ENCODE measurements around the gene ESRP2. TPM values are rescaled to one million over a fixed set of nuclear protein-coding genes. Genes with fewer than 3 reads are reported as not detected.

ESRP2 gene
- total RNA-seq, 2 experiments from 2014 or later = 0.86 TPM; not detected in 1

- H3K27ac Mint-ChIP-seq = peak overlapping the region; percentile 62
- peaks cover 34% of the 10 kb centered on the region for H3K4me1 Mint-ChIP-seq
- peaks cover 10% of the 10 kb centered on the region for H3K36me3 Mint-ChIP-seq
- POLR2A ChIA-PET = no interaction called here
- no peaks in the 10 kb centered on the region for H3K9me3 Mint-ChIP-seq
- no peak for ATAC-seq (ENCODE audit: low read depth)
- no peaks in the 10 kb centered on the region for H3K27me3 Mint-ChIP-seq
- H3K4me3 Mint-ChIP-seq = no peak overlapping the region
- DNase-seq = peak; percentile 30
Measured at GRCh38 chr16:68231384-68232136, 4.4 kb downstream of the ESRP2 start.

GRCh38 chr16:68230956-68231355, 5.0 kb downstream of the ESRP2 start:
- Mint-ChIP-seq H3K9me3 (no peaks in the 10 kb centered on the region), H3K27me3 (no peaks in the 10 kb centered on the region), H3K27ac (peak overlapping the region; percentile 17), H3K36me3 (peaks cover 10% of the 10 kb centered on the region), H3K4me1 (peaks cover 35% of the 10 kb centered on the region), H3K4me3 (no peak overlapping the region)
- POLR2A ChIA-PET = no interaction called here
- ATAC-seq (ENCODE audit: low read depth) = no peak
- no peak for DNase-seq

GRCh38 chr16:68230176-68230571, 5.8 kb downstream of the ESRP2 start:
- Mint-ChIP-seq H3K36me3 (peaks cover 10% of the 10 kb centered on the region), H3K27ac (no peak overlapping the region), H3K4me3 (no peak overlapping the region), H3K9me3 (no peaks in the 10 kb centered on the region), H3K4me1 (peaks cover 41% of the 10 kb centered on the region), H3K27me3 (no peaks in the 10 kb centered on the region)
- POLR2A ChIA-PET = interaction anchor here (0.9 kb wide), 1 partner anchor 145 kb away, joined by 3 read pairs; the partner anchor contains the start of gene NFATC3
- ATAC-seq (ENCODE audit: low read depth) (no peak), DNase-seq (peak; percentile 24)

GRCh38 chr16:68229431-68230175, 6.3 kb downstream of the ESRP2 start:
- Mint-ChIP-seq H3K4me1 (peaks cover 39% of the 10 kb centered on the region), H3K27me3 (no peaks in the 10 kb centered on the region), H3K4me3 (no peak overlapping the region), H3K27ac (peak overlapping the region; percentile 7), H3K36me3 (peaks cover 10% of the 10 kb centered on the region), H3K9me3 (no peaks in the 10 kb centered on the region)
- POLR2A ChIA-PET = interaction anchor here (0.9 kb wide), 1 partner anchor 144 kb away, joined by 3 read pairs; the partner anchor contains the start of gene NFATC3
- ATAC-seq (ENCODE audit: low read depth) (no peak), DNase-seq (peak; percentile 51)

- Mint-ChIP-seq H3K27ac (no peak overlapping the region), H3K27me3 (no peaks in the 10 kb centered on the region), H3K9me3 (no peaks in the 10 kb centered on the region), H3K4me3 (no peak overlapping the region), H3K36me3 (peaks cover 10% of the 10 kb centered on the region), H3K4me1 (peaks cover 39% of the 10 kb centered on the region)
- no peak for ATAC-seq (ENCODE audit: low read depth)
- POLR2A ChIA-PET = interaction anchor here (1.2 to 1.5 kb wide), 3 partner anchors 143 to 292 kb away, joined by 4 to 7 read pairs (median 5); partner anchors contain the start of genes NFATC3 and PSMB10
- DNase-seq = peak; percentile 14
Measured at GRCh38 chr16:68228652-68229051, 7.3 kb downstream of the ESRP2 start.

- Mint-ChIP-seq H3K4me1 (peaks cover 36% of the 10 kb centered on the region), H3K27ac (peak overlapping the region; percentile 69)
Measured at GRCh38 chr16:68227850-68228553, 7.9 kb downstream of the ESRP2 start.

GRCh38 chr16:68227183-68227793, 8.6 kb downstream of the ESRP2 start:
- ATAC-seq (ENCODE audit: low read depth) = peak; percentile 86
- Mint-ChIP-seq H3K36me3 (peaks cover 10% of the 10 kb centered on the region), H3K27ac (peak overlapping the region; percentile 69), H3K4me1 (peaks cover 34% of the 10 kb centered on the region), H3K4me3 (peak overlapping the region; percentile 43), H3K27me3 (no peaks in the 10 kb centered on the region), H3K9me3 (no peaks in the 10 kb centered on the region)
- peak; percentile 39 for DNase-seq
- POLR2A ChIA-PET = interaction anchor here (0.7 to 1.5 kb wide), 7 partner anchors 9 to 290 kb away, joined by 3 to 7 read pairs (median 3); partner anchors contain the start of genes NFATC3 and PSMB10

More at GRCh38 chr16:68227850-68228553, 7.9 kb downstream of the ESRP2 start:
- ATAC-seq (ENCODE audit: low read depth) = no peak
- Mint-ChIP-seq H3K4me3 (peak overlapping the region; percentile 43), H3K36me3 (peaks cover 10% of the 10 kb centered on the region), H3K27me3 (no peaks in the 10 kb centered on the region), H3K9me3 (no peaks in the 10 kb centered on the region)
- POLR2A ChIA-PET = interaction anchor here (0.6 to 1.5 kb wide), 5 partner anchors 9 to 291 kb away, joined by 3 to 7 read pairs (median 4); partner anchors contain the start of genes NFATC3 and PSMB10
- peak; percentile 22 for DNase-seq

GRCh38 chr16:68226116-68226515, 9.8 kb downstream of the ESRP2 start:
- ATAC-seq (ENCODE audit: low read depth) (no peak), DNase-seq (no peak)
- Mint-ChIP-seq H3K4me3 (no peak overlapping the region), H3K9me3 (no peaks in the 10 kb centered on the region), H3K27me3 (no peaks in the 10 kb centered on the region), H3K4me1 (peaks cover 34% of the 10 kb centered on the region), H3K36me3 (peaks cover 14% of the 10 kb centered on the region), H3K27ac (peak overlapping the region; percentile 27)
- POLR2A ChIA-PET = interaction anchor here (0.6 to 1.5 kb wide), 2 partner anchors 15 to 147 kb away, joined by 5 read pairs; no protein-coding TSS in a partner anchor

- DNase-seq (no peak), ATAC-seq (ENCODE audit: low read depth) (no peak)
- POLR2A ChIA-PET = interaction anchor here (1.0 kb wide), 1 partner anchor 11 kb away, joined by 3 read pairs; no protein-coding TSS in a partner anchor
- Mint-ChIP-seq H3K9me3 (no peaks in the 10 kb centered on the region), H3K27ac (no peak overlapping the region), H3K4me3 (no peak overlapping the region), H3K36me3 (peaks cover 12% of the 10 kb centered on the region), H3K27me3 (no peaks in the 10 kb centered on the region), H3K4me1 (peaks cover 27% of the 10 kb centered on the region)
Measured at GRCh38 chr16:68223072-68223471, 12.9 kb downstream of the ESRP2 start.

- Mint-ChIP-seq H3K4me1 (peaks cover 8% of the 10 kb centered on the region), H3K4me3 (no peak overlapping the region), H3K27me3 (no peaks in the 10 kb centered on the region), H3K36me3 (peaks cover 15% of the 10 kb centered on the region), H3K27ac (peak overlapping the region; percentile 28), H3K9me3 (no peaks in the 10 kb centered on the region)
- POLR2A ChIA-PET = no interaction called here
- no peak for DNase-seq
- ATAC-seq (ENCODE audit: low read depth) = no peak
Measured at GRCh38 chr16:68219725-68220351, 16.1 kb downstream of the ESRP2 start.

- Mint-ChIP-seq H3K4me3 (no peak overlapping the region), H3K27me3 (no peaks in the 10 kb centered on the region), H3K27ac (peak overlapping the region; percentile 35), H3K9me3 (no peaks in the 10 kb centered on the region), H3K36me3 (peaks cover 19% of the 10 kb centered on the region), H3K4me1 (peaks cover 9% of the 10 kb centered on the region)
- DNase-seq (no peak), ATAC-seq (ENCODE audit: low read depth) (no peak)
- POLR2A ChIA-PET = no interaction called here
Measured at GRCh38 chr16:68217506-68217905, 18.4 kb downstream of the ESRP2 start.

- peak overlapping the region; percentile 12 for H3K27ac Mint-ChIP-seq
- POLR2A ChIA-PET = no interaction called here
- no peak overlapping the region for H3K4me3 Mint-ChIP-seq
- no peaks in the 10 kb centered on the region for H3K27me3 Mint-ChIP-seq
- peaks cover 15% of the 10 kb centered on the region for H3K4me1 Mint-ChIP-seq
- no peaks in the 10 kb centered on the region for H3K9me3 Mint-ChIP-seq
- DNase-seq (no peak), ATAC-seq (ENCODE audit: low read depth) (no peak)
- H3K36me3 Mint-ChIP-seq = peaks cover 18% of the 10 kb centered on the region
Measured at GRCh38 chr16:68216240-68216639, 19.7 kb downstream of the ESRP2 start.

Data from activated naive CD8-positive, alpha-beta T cell treated with anti-CD3 and anti-CD28 coated beads, Interleukin-2, amount 10 ng/mL, durations not matched to agents 7 days and 5 days (primary cell).